Upper lobe of left lung (tissue), 4 donors: ENCODE measurements around the gene SP100.

Source experiments
- EP300 ChIP-seq, 4 donors: sonication (generic); formaldehyde crosslinking; IDR thresholded peaks; one replicate each; pipeline ENCODE4 v1.5.1; 2017; ENCODE audit warnings: antibody characterized with exemption in 4 of 4, control low read depth in 2 of 4
- POLR2A ChIP-seq, 4 donors: fragments of 450-650 bp; IDR thresholded peaks; one replicate each; pipeline ENCODE4 v1.5.1; 2016 to 2017; ENCODE audit warnings: antibody characterized with exemption in 4 of 4, mild to moderate bottlenecking in 2 of 4

DNA sequence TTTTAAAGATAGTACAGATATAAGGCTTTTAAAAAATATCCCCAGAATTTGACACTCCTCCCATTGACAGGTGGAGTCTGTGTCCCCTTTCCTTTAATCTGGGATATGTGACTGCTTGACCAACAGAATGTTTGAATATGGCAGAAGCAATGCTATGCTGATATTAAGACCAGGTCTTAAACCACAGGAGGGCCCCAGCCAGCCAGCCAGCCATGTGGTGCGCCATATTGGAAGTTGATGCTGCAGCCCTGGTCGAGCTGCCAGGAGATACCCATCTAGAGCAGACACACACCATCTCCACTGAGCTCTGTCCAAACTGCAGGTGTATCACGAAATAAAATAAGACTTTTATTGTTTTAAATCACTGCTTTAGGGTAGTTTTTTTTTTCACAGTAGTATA is 174.3 kb downstream of the SP100 start:
- TF ChIP-seq EP300 (IDR thresholded peaks at IDR 0.05) (no peak), POLR2A (IDR thresholded peaks at IDR 0.05) (no peak)
